Hepatocyte (in vitro differentiated cells): ENCODE results near the gene EFNA4. TPM values are rescaled to one million over a fixed set of nuclear protein-coding genes. Genes with fewer than 3 reads are reported as not detected.

Experiments
- DNase-seq: peaks from one replicate; pipeline ENCODE4 v3.0.0-alpha.2; 2016; ENCODE audit warnings: low spot score
- H2AFZ ChIP-seq: fragments of 200-600 bp; sonication (generic); 2 replicates; pipeline ENCODE4 v1.6.0; 2016; ENCODE audit warnings: antibody characterized with exemption, mild to moderate bottlenecking
- H3K27ac ChIP-seq: fragments of 200-600 bp; sonication (generic); 2 replicates; pipeline ENCODE4 v1.5.1; 2016; ENCODE audit warnings: mild to moderate bottlenecking
- H3K27me3 ChIP-seq: fragments of 200-600 bp; sonication (generic); 2 replicates; pipeline ENCODE4 v1.6.1; 2016
- H3K36me3 ChIP-seq: fragments of 200-600 bp; sonication (generic); replicated peaks from 2 replicates; pipeline ENCODE4 v1.5.1; 2016; ENCODE audit warnings: low read depth; ENCODE audit not compliant: insufficient read depth
- H3K4me1 ChIP-seq: fragments of 200-600 bp; sonication (generic); 2 replicates; pipeline ENCODE4 v1.5.1; 2016; ENCODE audit warnings: mild to moderate bottlenecking, moderate library complexity; ENCODE audit not compliant: insufficient read depth
- H3K4me2 ChIP-seq: fragments of 200-600 bp; sonication (generic); 2 replicates; pipeline ENCODE4 v1.6.0; 2016
- H3K4me3 ChIP-seq: fragments of 200-600 bp; sonication (generic); 2 replicates; pipeline ENCODE4 v1.5.1; 2016; ENCODE audit warnings: mild to moderate bottlenecking
- H3K79me2 ChIP-seq: fragments of 200-600 bp; sonication (generic); 2 replicates; pipeline ENCODE4 v1.6.0; 2017; ENCODE audit warnings: mild to moderate bottlenecking
- H3K9me2 ChIP-seq: fragments of 200-600 bp; sonication (generic); replicated peaks from 2 replicates; pipeline ENCODE4 v1.6.0; 2017; ENCODE audit warnings: mild to moderate bottlenecking; ENCODE audit not compliant: insufficient read depth
- H3K9me3 ChIP-seq: fragments of 200-600 bp; sonication (generic); 2 replicates; pipeline ENCODE4 v1.5.1; 2016; ENCODE audit warnings: low read depth, mild to moderate bottlenecking
- H4K20me1 ChIP-seq: fragments of 200-600 bp; sonication (generic); 2 replicates; pipeline ENCODE4 v1.6.0; 2016; ENCODE audit warnings: mild to moderate bottlenecking; ENCODE audit not compliant: insufficient read depth, poor library complexity, severe bottlenecking
- CTCF ChIP-seq: fragments of 200-600 bp; sonication (generic); IDR thresholded peaks from 2 replicates; pipeline ENCODE4 v1.5.1; 2016; ENCODE audit warnings: antibody characterized with exemption, mild to moderate bottlenecking; ENCODE audit not compliant: poor library complexity
- EZH2 ChIP-seq: fragments of 200-600 bp; sonication (generic); IDR thresholded peaks from 2 replicates; pipeline ENCODE4 v1.6.1; 2016; ENCODE audit warnings: antibody characterized with exemption, mild to moderate bottlenecking, borderline replicate concordance
- EZH2phosphoT487 ChIP-seq: fragments of 200-600 bp; sonication (generic); IDR thresholded peaks from one replicate; pipeline ENCODE4 v1.6.1; 2018; ENCODE audit warnings: antibody characterized with exemption, mild to moderate bottlenecking, low read depth, moderate library complexity; ENCODE audit not compliant: unreplicated experiment, severe bottlenecking
- WGBS: methylation state at CpG from one replicate; pipeline ENCODE4 v1.1.6; 2016; ENCODE audit warnings: low lambda C conversion rate; ENCODE audit errors: missing lambda C conversion rate; 5-methylcytosine and 5-hydroxymethylcytosine counted together
- polyA plus RNA-seq: library from polyadenylated mRNA; unstranded; fragments of >200 nt; fragmentation: Nextera tagmentation; extraction: Ambion mirVana; gene quantifications from 2 replicates; pipeline ENCODE4 v1.2.1, GENCODE V29; 2016
- total RNA-seq: library from RNA; depleted of rRNA; stranded (reverse); fragments of >200 nt; gene quantifications from 2 replicates; pipeline ENCODE4 v1.2.3, GENCODE V29; 2014

The EFNA4 gene
- total and polyA plus RNA-seq, 2 experiments from 2014 or later = 18.1 to 20.5 TPM

GRCh38 chr1:155034318-155035208, 29.0 kb upstream of the EFNA4 start:
- H3K79me2 ChIP-seq = no peaks in the 10 kb centered on the region
- no peak for DNase-seq
- H3K4me1 ChIP-seq = peaks cover 5% of the 10 kb centered on the region
- no peak overlapping the region for H3K27ac ChIP-seq
- TF ChIP-seq CTCF = no peak
- TF ChIP-seq EZH2 = no peak
- no peak for TF ChIP-seq EZH2phosphoT487
- WGBS = 89% methylated on average over 20 of the region's 20 CpGs
- no peak overlapping the region for H3K4me2 ChIP-seq
- no peaks in the 10 kb centered on the region for H3K9me3 ChIP-seq
- H3K4me3 ChIP-seq = no peak overlapping the region
- H3K9me2 ChIP-seq = no peaks in the 10 kb centered on the region
- H2AFZ ChIP-seq = no peak overlapping the region
- no peaks in the 10 kb centered on the region for H4K20me1 ChIP-seq
- no peaks in the 10 kb centered on the region for H3K36me3 ChIP-seq
- H3K27me3 ChIP-seq = no peaks in the 10 kb centered on the region

GRCh38 chr1:155035936-155036335, 27.6 kb upstream of the EFNA4 start:
- Histone ChIP-seq H3K9me2 (no peaks in the 10 kb centered on the region), H3K27me3 (no peaks in the 10 kb centered on the region), H3K4me3 (no peak overlapping the region), H3K79me2 (no peaks in the 10 kb centered on the region), H3K9me3 (no peaks in the 10 kb centered on the region), H3K4me1 (peaks cover 5% of the 10 kb centered on the region), H3K27ac (no peak overlapping the region), H4K20me1 (no peaks in the 10 kb centered on the region), H2AFZ (no peak overlapping the region), H3K36me3 (no peaks in the 10 kb centered on the region), H3K4me2 (no peak overlapping the region)
- 100% methylated on average over 2 of the region's 2 CpGs for WGBS
- DNase-seq = no peak
- no peak for TF ChIP-seq EZH2
- TF ChIP-seq CTCF = no peak

- H3K36me3 ChIP-seq = no peaks in the 10 kb centered on the region
- no peak for DNase-seq
- H4K20me1 ChIP-seq = no peaks in the 10 kb centered on the region
- no peaks in the 10 kb centered on the region for H3K79me2 ChIP-seq
- no peak for TF ChIP-seq CTCF
- no peak for TF ChIP-seq EZH2phosphoT487
- TF ChIP-seq EZH2 = no peak
- H3K4me3 ChIP-seq = no peak overlapping the region
- no peak overlapping the region for H3K27ac ChIP-seq
- H3K9me2 ChIP-seq = no peaks in the 10 kb centered on the region
- 82% methylated on average over 3 of the region's 3 CpGs for WGBS
- no peaks in the 10 kb centered on the region for H3K27me3 ChIP-seq
- H2AFZ ChIP-seq = no peak overlapping the region
- H3K9me3 ChIP-seq = no peaks in the 10 kb centered on the region
- peaks cover 5% of the 10 kb centered on the region for H3K4me1 ChIP-seq
- H3K4me2 ChIP-seq = no peak overlapping the region
These were observed 26.5 kb upstream of the EFNA4 start for GRCh38 chr1:155037043-155037442.
